ENCODE measurements around the gene TUNAR.

The TUNAR gene

GRCh38 chr14:95833429-95833828 is 43.2 kb upstream of the TUNAR start:
- TF ChIP-seq CTCF (IDR thresholded peaks at IDR 0.05; ENCODE audit: extremely low read depth, missing control alignments), result no peak
- DNase-seq (ENCODE audit: low spot score), result no peak

- TF ChIP-seq CTCF (IDR thresholded peaks at IDR 0.05; ENCODE audit: extremely low read depth, missing control alignments), result no peak
- no peak for DNase-seq (ENCODE audit: low spot score)
Measured at GRCh38 chr14:95834496-95834895, 42.1 kb upstream of the TUNAR start.

GRCh38 chr14:95835121-95835730 is 41.4 kb upstream of the TUNAR start:
- DNase-seq (ENCODE audit: low spot score), result no peak
- TF ChIP-seq CTCF (IDR thresholded peaks at IDR 0.05; ENCODE audit: extremely low read depth, missing control alignments), result no peak

- no peak for DNase-seq (ENCODE audit: low spot score)
- TF ChIP-seq CTCF (IDR thresholded peaks at IDR 0.05; ENCODE audit: extremely low read depth, missing control alignments), result no peak
Measured at GRCh38 chr14:95838862-95839261, 37.8 kb upstream of the TUNAR start.

- DNase-seq (ENCODE audit: low spot score), result no peak
Measured at GRCh38 chr14:95840094-95840700, 36.4 kb upstream of the TUNAR start.

GRCh38 chr14:95841668-95842067 is 35.0 kb upstream of the TUNAR start:
- TF ChIP-seq CTCF (IDR thresholded peaks at IDR 0.05; ENCODE audit: extremely low read depth, missing control alignments), result no peak
- DNase-seq (ENCODE audit: low spot score), result no peak

More at GRCh38 chr14:95840094-95840700, 36.4 kb upstream of the TUNAR start:
- no peak for TF ChIP-seq CTCF (IDR thresholded peaks at IDR 0.05; ENCODE audit: extremely low read depth, missing control alignments)

GRCh38 chr14:95849761-95850160 is 26.9 kb upstream of the TUNAR start:
- TF ChIP-seq CTCF (IDR thresholded peaks at IDR 0.05; ENCODE audit: extremely low read depth, missing control alignments), result no peak
- DNase-seq (ENCODE audit: low spot score), result no peak

Data from GM20000 (cell line).